ENCODE measurements around the gene AFDN.

AFDN gene

DNA sequence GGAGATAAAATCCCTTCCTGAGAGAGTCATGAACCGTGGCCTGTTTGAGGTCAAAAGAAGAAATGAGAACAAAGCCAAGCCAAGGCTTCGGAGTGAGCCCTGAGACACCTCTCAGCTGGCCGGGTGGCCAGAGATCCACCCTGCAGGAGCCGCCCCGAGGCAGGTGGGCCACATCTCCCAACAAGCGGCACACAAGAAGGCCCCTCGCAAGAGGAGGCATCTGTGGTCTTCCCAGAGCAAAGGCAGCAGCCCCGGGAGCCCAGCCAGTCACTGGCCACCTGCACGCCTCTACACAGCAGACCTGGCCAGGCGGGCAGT, 30.9 kb upstream of the AFDN start:
- in situ Hi-C loops (cut with MboI; ENCODE audit: low sequenced_read_pairs) = no loop called here

DNA sequence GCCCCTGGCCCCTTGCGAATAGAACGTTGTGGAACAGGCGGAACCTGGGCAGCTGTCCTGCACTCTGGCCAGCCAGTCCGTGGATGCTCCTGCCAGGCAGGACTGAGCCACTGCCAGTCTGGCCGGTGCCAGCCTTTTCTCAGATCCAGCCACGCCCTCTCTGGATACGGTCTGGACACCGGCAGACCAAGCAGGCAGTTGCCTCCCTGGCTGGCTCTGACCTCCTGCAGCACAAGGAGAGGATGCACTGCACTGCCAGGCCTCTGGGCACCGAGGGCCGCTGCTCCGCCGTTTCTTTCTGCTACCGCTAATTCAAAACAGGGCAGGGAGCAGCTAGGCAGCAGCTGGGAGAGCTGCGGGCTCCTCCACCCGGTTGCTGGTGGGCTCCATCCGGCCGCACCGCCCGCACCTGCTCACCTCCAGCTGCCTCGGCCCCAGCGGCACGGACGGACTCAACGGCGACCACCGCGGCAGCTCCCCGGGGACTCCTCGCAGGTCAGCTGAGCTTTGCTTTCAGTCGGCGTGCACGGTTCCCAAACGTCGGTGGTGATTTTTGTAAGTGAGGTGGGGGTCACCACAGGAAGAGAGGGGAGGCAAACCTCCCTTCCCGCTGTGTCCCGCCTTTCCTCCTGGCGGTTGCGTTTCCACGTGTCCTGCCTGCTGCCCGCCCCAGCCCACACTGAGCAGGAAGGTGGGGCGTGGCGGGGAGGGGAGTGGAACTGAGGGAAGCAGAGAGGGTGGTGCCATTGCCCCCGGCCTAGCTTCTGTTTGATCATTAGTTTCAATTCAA, 30.3 kb upstream of the AFDN start:
- in situ Hi-C loops (cut with MboI; ENCODE audit: low sequenced_read_pairs) = no loop called here

DNA sequence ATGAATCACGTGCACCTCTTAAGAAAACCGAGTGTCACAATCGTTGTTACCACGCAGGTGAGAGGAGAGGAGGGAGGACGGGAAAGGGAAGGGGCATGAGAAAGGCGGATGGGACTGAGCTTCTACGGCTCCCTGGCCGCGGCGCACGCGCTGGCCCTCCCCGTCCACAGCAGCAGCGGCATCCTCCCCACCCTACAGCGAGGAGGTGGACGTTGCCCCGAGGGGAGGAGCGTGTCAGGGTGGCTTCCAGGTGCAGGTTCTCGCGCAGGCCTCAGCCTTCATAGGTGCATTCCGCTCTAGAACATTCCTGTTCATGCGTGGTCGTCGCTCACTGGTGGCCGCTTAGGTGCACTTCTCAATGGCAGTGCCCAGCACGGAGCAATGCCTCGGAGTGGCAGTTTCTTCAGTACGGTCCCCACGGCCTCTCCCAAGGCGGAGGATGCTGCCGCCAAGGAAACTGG, 29.7 kb upstream of the AFDN start:
- in situ Hi-C loops (cut with MboI; ENCODE audit: low sequenced_read_pairs) = no loop called here

DNA sequence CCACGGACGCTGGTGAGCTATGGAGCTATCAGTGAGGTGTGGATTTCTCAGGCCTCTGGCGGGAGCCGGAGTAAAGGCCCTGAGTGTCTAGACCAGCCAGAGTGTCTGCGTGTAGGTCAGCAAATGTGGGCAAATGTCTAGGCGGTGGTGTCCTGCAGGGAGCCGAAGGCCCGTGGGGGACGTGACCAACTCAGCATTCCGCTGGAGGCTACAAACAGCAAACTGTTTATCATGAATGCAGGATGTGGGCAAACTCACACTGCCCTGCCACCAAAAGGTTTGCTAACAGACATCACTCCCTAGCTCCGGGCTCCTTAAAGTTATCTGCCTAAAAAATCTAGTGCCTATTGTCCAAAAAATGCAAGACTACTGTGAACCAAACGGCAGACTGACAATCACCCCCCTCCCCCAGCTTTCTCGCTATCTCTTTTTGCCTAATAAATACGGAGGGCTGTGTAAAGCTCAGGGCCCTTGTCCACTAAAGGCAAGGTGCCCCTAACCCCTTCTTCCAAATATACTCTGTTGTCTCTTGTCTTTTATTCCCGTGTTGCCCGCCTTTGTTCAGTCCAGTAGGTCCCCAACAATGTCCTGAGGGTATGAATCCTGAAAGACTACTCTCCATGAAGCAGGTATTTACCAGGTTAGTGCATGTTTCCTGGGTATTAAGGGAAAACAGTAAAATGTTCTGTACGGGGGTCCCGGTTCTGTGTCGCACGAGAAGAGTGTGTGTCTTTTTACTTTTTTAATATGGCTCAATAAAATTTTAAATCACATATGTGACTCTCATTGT, 29.0 kb upstream of the AFDN start:
- in situ Hi-C loops (cut with MboI; ENCODE audit: low sequenced_read_pairs) = no loop called here

DNA sequence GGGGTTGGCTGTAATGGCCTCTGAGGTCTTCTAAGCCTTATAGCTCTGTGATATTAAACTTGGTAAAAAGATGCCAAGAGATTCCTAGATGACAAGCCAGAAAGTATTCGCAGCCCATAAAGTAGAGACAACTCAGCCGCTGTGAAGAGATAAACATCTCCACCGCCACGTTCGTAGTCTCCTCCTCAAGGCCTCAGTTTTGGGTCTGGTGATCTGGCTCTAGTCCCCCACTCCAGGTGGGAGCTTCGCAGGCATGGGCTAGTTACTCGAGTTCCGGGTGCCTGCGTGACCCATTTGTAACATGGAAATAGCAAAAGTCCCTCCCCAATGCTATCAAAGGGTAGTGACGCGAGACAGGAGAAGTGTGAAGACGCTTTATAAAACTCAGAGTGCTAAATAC, 28.3 kb upstream of the AFDN start:
- in situ Hi-C loops (cut with MboI; ENCODE audit: low sequenced_read_pairs) = no loop called here

DNA sequence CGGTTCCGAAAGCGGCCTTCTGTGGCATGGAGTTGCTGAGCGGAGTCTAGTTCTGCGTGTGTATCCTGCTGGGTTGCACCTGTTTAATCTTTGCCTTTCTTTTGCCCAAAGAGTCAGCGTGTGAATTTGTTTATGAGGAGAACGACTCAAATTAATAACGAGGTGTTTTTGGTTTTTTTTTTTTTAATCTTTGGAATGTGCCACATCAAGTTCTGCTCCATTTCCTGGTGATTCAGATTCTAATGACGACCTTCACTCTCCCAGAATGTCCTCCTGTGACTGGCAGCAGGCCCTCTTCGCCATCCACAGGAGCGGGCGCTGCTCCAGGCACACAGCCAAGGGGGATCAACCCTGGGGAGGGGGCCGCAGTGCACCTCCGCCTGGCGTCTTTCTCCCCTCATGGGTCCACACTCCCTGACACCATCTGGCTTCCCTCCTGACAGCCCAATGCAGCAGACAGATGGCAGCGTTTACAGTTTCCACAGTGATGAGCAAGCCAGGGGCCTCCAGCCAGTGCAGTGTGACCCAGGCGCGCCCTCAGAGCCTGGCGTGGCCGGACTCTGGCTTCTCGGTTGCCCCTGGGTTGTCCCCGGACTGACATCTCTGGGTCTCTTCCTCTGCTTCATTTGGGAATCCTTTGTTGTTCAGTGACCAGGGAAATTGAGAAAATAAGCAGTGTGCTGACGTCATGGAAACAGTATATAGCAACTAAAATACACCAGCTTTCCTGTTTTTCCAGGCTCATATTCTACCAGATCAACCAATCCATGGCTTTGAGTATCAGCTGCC, 27.5 kb upstream of the AFDN start:
- in situ Hi-C loops (cut with MboI; ENCODE audit: low sequenced_read_pairs) = no loop called here

DNA sequence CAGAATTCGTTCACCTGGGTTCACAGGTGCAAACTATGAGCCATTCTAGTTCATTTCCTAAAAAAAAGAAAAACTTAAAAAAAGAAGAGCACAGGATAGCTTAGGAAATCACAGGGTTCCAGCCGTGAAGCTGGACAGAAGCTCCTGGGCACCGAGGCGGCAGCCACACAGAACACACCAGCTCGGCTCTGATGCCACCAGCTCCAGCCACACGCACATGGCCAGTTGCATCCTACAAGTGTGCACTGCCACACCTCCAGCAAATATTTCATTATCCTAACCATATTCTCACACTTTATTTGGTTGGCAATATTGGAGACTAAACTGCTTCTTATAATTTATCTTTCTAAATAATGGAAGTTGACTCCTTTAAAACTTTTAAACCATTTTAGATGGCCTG, 26.2 kb upstream of the AFDN start:
- in situ Hi-C loops (cut with MboI; ENCODE audit: low sequenced_read_pairs) = no loop called here

DNA sequence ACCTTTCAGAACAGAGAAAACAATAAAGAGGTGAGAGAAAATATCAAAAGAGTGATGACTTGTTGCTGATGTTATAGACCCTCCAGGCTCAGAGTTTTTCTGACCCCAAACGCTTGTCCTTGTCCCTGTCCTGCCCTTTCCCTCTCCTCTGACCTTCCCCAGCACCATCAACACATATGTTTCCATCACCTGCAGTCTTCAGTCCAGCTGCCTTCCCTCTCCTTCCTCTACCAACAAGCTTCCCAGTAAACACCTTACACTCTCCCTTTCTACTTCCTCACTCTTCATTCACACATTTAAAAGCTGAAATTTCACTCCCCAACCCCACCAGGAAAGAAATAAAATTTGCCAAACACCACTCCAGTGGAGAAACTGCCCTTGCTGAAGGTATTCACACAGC, 25.4 kb upstream of the AFDN start:
- in situ Hi-C loops (cut with MboI; ENCODE audit: low sequenced_read_pairs) = no loop called here

DNA sequence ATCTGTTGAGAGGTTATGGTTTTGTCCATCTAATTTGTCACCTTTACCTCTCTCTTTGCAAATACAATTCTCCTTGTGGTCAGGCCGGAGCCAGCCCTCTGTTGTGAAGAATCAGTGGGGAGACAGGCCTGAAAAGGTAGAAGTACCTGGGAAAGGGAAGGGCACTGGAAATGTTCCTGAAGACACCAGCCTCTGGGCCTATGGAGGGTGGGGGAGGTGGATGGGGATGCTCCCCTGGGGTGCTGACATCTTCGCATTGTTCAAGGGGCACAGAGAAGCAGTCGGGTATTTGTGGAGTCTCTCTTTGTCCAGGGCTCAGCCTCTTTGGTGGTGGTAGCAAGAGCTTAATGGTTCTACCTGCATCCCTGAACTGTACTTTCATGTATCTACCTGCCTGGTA, 24.4 kb upstream of the AFDN start:
- in situ Hi-C loops (cut with MboI; ENCODE audit: low sequenced_read_pairs) = no loop called here

DNA sequence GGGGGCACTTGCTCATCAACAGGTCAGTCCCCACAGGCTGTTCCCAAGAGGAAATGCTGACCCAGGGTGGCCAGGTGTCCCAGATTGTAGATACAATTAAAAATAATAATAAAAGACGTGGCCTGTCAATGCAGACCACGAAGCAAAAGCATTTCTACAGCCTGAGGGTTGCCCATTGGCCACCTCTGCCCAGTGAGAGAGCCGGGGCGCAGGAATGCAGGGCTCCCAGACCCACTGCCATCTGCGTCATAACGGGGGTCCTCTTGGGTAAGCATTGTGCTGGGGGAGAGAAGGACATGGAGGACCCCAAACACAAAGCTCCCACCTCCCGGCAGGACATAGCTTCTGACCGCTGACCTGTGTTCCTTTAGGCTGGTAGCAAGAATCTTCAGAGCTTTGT, 22.9 kb upstream of the AFDN start:
- in situ Hi-C loops (cut with MboI; ENCODE audit: low sequenced_read_pairs) = no loop called here

DNA sequence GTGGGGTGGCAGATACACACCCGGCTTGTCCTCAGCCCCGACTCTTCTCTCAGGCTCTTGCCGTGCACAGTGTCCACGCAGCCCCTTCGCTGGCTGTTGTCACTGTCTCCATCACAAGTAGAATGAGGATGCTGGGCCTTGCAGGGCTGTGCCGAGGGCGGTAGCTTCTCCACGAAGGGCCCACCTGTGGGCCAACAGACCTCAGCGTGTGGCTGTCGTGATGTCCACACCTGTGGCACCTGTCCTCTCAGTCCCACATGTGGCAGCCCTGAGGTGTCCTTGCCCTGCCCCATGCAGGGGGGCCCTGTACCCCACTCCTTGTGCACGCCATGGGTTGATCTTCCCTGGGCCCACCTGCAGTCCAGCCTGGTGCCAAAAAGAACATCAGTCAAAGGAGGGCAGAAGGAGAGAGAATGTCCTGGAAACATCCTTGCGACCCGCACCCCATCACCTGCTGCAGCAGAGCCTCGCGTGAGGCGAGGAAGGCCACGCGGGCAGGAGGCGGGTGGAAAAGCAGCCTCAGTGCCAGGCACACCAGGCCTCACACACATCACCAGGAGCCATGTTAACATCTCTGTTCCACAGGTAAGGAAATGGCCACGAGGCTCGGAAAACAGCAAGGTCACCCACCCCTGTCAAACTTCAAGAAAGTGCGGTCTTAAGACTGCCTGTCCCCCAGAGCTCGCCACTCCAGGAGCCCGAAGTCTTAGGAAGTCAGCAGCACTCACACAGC, 22.3 kb upstream of the AFDN start:
- in situ Hi-C loops (cut with MboI; ENCODE audit: low sequenced_read_pairs) = no loop called here

DNA sequence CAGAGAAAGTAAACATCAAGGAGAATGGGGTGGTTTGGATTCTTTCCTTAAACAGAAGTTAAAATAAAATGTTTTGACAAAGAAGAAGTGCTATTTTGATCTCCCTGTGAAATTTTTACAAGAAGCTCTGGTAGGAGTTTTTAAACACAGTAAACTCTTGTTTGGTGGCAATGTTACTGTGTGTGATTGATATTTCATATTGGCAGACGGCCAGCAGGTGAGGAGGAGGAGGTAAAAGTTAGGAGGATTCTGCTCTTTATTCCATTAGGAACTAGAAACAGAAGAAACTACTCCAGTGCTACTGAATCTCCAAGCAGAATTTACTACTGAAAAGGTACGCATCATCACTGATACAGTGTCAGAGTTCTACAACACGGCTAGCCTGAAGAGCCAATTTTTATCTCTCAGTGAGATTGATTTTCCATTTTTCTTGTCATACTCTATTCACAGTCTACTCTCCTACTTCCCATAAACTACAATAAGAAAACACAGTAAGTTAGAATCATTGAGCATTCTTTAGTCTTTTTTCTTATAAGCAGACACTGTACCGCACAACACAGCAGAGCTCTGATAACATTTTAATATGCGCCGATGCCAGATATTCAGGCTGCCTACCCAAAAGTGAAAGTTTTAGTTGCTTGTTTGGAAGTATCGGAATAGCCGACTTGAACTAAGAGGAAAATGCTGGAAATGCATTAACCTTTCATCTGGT, 21.2 kb upstream of the AFDN start:
- in situ Hi-C loops (cut with MboI; ENCODE audit: low sequenced_read_pairs) = no loop called here

DNA sequence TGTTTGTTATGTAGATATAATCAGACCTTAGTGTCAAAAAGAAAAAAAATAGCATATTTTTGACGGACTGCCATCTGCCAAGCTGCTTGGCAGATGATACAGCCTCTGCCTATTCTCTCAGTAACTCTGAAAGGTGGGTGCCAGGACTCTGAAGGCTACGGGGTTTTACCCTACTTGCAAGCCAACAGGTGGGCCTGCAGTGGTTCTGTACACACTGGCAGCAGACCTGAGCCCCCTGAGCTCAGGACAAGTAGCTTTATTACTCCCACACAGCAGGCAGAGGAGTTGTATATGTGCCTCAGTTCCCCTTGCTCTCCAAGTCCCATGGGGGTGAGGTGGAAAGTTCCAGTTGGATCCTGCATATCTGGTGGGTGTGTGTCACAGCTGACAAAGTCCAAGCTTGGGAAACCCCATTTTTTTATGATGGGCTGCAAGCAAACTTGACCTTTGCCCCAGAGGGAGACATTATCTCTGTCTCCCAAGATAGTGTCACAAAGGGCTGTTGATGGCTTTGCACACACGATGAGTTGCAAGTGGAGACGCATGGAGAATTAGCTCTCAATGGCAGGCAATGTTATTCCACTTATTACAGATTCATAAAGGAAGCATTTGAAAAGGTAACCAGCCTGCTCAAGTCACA, 20.5 kb upstream of the AFDN start:
- in situ Hi-C loops (cut with MboI; ENCODE audit: low sequenced_read_pairs) = no loop called here

DNA sequence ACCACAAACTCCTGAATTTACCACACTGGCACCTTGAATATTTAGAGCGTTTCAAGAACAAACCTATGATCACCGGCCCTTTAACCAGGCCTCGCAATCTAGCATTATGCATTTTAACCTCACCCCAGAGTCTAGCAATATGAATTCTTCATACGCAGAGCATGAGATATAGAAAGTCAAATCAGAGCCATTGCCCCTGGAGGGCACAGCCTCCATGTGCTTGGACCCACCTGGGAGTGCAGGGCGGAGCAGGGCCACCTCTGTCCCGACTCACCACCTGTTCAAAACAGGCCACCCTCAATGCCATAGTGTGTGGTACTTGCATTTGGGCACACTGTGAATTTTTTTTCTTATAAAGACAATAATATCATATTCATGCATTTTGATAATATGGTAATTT, 19.5 kb upstream of the AFDN start:
- in situ Hi-C loops (cut with MboI; ENCODE audit: low sequenced_read_pairs) = no loop called here

DNA sequence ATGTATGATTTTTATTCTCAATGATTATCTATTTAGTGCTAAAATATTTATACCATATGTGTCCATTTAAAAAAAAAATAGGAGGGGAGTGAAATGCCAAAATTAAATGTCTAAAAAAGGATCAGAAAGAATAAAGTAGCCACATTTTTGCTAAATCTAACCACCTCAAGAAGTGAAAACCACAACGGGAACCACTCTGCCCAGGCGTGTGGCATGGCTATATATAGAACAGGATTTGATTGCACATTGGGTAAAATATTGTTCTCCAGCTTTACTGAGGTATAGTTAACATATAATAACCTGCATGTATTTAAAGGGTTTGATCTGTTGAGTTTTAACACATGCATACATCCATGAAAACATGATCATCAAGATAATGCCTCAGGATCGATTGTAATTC, 19.0 kb upstream of the AFDN start:
- in situ Hi-C loops (cut with MboI; ENCODE audit: low sequenced_read_pairs) = no loop called here

DNA sequence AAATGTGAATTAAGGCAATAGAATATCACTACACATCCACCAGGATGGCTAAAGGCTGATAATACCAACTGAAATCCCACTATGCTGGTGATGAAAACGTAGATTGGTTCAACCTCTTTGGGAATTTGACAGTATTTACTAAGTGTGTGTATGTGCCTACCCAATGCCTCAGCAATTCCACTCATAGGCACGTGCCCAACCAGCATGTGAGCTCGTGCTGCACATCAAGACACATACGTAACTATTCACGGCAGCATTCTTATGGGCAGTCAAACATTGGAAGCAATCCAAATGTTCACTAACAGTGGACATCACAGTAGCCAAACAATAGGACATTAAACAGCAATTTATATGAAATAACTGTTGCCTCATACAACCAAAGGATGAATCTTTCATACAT, 15.7 kb upstream of the AFDN start:
- in situ Hi-C loops (cut with MboI; ENCODE audit: low sequenced_read_pairs) = no loop called here

DNA sequence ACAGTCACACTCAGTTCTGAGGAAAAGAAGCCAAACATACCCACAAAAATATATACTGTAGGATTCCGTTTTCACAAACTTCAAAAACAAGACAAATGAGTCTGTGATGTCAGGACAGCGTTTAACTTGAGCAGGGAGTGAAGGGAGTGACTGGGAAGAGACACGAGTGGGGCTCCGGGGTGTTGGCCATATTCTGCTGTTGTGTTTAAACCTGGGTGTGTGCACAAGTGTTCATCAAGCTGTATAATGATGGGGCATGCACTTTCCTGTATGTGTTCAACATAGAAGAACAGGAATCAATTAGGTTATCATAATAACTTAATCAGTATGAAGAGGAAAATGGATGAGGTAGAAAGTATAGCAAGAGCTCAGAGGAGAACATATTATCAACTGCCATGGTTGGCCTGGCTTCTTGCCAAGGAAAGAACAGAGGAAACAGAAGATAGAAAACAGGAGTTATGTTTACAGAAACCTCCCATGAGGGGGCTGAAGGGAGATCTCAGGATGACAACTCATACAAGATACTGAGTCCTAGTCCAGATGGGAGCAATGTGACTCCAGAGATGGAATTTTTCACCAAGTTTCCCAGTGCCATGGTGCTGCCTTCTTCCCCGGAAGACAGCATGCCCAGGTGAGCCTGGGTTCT, 15.1 kb upstream of the AFDN start:
- in situ Hi-C loops (cut with MboI; ENCODE audit: low sequenced_read_pairs) = no loop called here

DNA sequence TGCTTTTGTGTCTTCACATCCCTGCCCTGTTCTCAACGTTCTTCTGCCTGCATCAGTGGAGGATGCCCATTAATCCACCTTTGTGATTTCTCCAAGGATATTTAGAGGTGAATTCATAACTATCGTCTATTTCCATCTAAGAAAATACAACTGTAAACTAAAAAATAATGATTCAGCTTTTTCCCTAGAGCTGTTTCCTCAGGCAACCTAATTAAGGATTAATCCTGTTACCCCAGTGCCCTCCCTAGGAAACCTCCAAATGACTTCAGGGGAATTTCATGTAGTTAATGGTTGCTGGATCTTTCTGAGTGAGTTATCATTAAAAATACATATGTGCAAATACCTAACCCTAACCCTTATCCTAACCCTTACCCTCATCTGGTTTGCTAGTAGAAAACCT, 14.6 kb upstream of the AFDN start:
- in situ Hi-C loops (cut with MboI; ENCODE audit: low sequenced_read_pairs) = no loop called here

DNA sequence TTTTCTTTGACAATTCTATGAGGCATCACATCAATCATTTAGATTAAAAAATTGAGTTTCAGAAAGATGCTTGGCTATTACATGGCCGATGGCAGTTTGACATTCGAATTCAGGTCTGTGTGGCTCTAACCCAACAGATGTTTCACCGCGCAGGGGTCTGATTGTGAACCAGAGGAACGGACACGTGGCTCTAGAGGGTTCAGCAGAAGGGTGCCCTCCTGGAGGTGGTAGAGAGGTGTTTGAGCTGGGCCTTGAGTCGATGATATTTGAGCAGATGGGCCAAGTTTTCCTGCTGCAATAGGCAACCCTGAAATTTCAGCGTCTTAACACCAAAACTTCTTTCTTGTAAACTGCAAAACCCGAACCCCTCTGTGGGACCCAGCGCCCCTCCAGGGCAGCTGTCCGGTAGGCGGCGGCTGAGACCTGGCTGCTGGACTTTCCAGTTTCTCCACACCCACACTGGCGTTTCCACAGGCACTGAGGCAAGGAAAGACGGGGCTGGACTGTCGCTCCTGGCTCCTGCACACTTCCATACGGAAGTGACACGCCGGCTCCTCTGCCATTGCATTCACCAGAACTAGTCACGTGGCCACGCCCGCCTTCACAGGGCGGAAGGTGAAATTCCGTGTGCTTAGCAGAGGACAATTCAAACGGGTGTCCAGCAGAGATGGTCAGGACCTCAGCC, 11.3 kb upstream of the AFDN start:
- in situ Hi-C loops (cut with MboI; ENCODE audit: low sequenced_read_pairs) = no loop called here
